H4 (cell line): ENCODE measurements around the gene DZIP1L. TPM values are rescaled to one million over a fixed set of nuclear protein-coding genes. Genes with fewer than 3 reads are reported as not detected.

Experiments used
- DNase-seq: peaks from one replicate; pipeline ENCODE4 v3.0.0-alpha.2; 2015; ENCODE audit warnings: low spot score
- total RNA-seq: library from RNA; depleted of rRNA; stranded (reverse); fragments of >200 nt; shearing (Covaris generic); gene quantifications from 2 replicates; pipeline ENCODE4 v1.2.3, GENCODE V29; 2014; rRNA removed

DZIP1L gene
- total RNA-seq, 1 experiment from 2014 or later: 6.3 TPM

GRCh38 chr3:138033202-138033691 is 82.2 kb downstream of the DZIP1L start:
- DNase-seq: no peak

- no peak for DNase-seq
These were observed 82.8 kb downstream of the DZIP1L start for GRCh38 chr3:138032567-138032966.

GRCh38 chr3:138031536-138031935 is 83.9 kb downstream of the DZIP1L start:
- DNase-seq: no peak

GRCh38 chr3:138030734-138031280 is 84.6 kb downstream of the DZIP1L start:
- no peak for DNase-seq

GRCh38 chr3:138027821-138028220 is 87.6 kb downstream of the DZIP1L start:
- DNase-seq: no peak

GRCh38 chr3:138025553-138025952 is 89.9 kb downstream of the DZIP1L start:
- no peak for DNase-seq

- no peak for DNase-seq
These were observed 91.7 kb downstream of the DZIP1L start for GRCh38 chr3:138023754-138024153.

- DNase-seq: no peak
These were observed 95.9 kb downstream of the DZIP1L start for GRCh38 chr3:138019281-138020069.

- DNase-seq: no peak
These were observed 99.3 kb downstream of the DZIP1L start for GRCh38 chr3:138016065-138016464.

- no peak for DNase-seq
These were observed 102.9 kb downstream of the DZIP1L start for GRCh38 chr3:138012526-138012925.

Other genes with a start within 250 kb of the DZIP1L start
- not detected in 2 replicates for gene CLDN18, start 105.4 kb downstream of the DZIP1L start, total RNA-seq
- gene A4GNT, start 16.8 kb upstream of the DZIP1L start, total RNA-seq: not detected in 2 replicates
- 27.6 and 31.9 TPM in 2 replicates for gene DBR1, start 59.3 kb upstream of the DZIP1L start, total RNA-seq
- gene ARMC8, start 71.7 kb upstream of the DZIP1L start, total RNA-seq: 40.0 and 81.3 TPM in 2 replicates
- gene NME9, start 214.2 kb upstream of the DZIP1L start, total RNA-seq: not detected in 2 replicates
- 8.3 and 9.4 TPM in 2 replicates for gene MRAS, start 233.0 kb upstream of the DZIP1L start, total RNA-seq